ENCODE results near the gene DSG2.

Gene DSG2

GRCh38 chr18:31592506-31593157 is 94.7 kb downstream of the DSG2 start:
- DNase-seq, result no peak

GRCh38 chr18:31595121-31595771 is 97.3 kb downstream of the DSG2 start:
- no peak for DNase-seq

GRCh38 chr18:31596081-31596872 is 98.3 kb downstream of the DSG2 start:
- no peak for DNase-seq

- no peak for DNase-seq
Measured at GRCh38 chr18:31598021-31598805, 100.2 kb downstream of the DSG2 start.
